Gastroesophageal sphincter (tissue), 3 donors: ENCODE data around the gene PICK1.

Experiments used
- CTCF ChIP-seq, 4 experiments: fragments of 200-600 bp in 2 of 4; fragments of 450-650 bp in 2 of 4; sonication (generic) in 1 of 4; IDR thresholded peaks; one replicate each; pipeline ENCODE4 v1.5.1; 2017 to 2019; ENCODE audit warnings: antibody characterized with exemption in 4 of 4, mild to moderate bottlenecking in 2 of 4, moderate library complexity in 2 of 4
- EP300 ChIP-seq: sonication (generic); formaldehyde crosslinking; IDR thresholded peaks from one replicate; pipeline ENCODE4 v1.6.1; 2017; ENCODE audit warnings: antibody characterized with exemption, mild to moderate bottlenecking
- POLR2A ChIP-seq, 2 donors: fragments of 450-650 bp; IDR thresholded peaks; one replicate each; pipeline ENCODE4 v1.6.1; 2017; ENCODE audit warnings: antibody characterized with exemption in 2 of 2, mild to moderate bottlenecking in 2 of 2, moderate library complexity in 1 of 2
- POLR2AphosphoS5 ChIP-seq: sonication (generic); formaldehyde crosslinking; IDR thresholded peaks from one replicate; pipeline ENCODE4 v1.6.1; 2017; ENCODE audit warnings: antibody characterized with exemption

- TF ChIP-seq POLR2A (IDR thresholded peaks at IDR 0.05) (no peak), CTCF (IDR thresholded peaks at IDR 0.05) (no peak), EP300 (no peak), POLR2AphosphoS5 (no peak)
These were observed 25.0 kb downstream of the PICK1 start for GRCh38 chr22:38081941-38082828.
